IMR-90 (cell line): ENCODE measurements around the gene TSPEAR. TPM values are rescaled to one million over a fixed set of nuclear protein-coding genes. Genes with fewer than 3 reads are reported as not detected.

Experiments used
- ATAC-seq: fragments of 200-7000 bp; cut with Tn5 transposase; 2 replicates; pipeline ENCODE4 v1.9.1; 2020; ENCODE audit warnings: low read depth, mild to moderate bottlenecking, moderate library complexity
- BruUV-seq: library from RNA; stranded (reverse); fragments of 400-500 nt; replicated peaks from 2 replicates; lab custom pipeline; 2021; lab: Mats Ljungman, UMichigan
- CTCF ChIA-PET: fragments of 300-600 bp; formaldehyde crosslinking; extraction: SDS; loops from one replicate; lab custom pipeline; 2021; ENCODE audit warnings: antibody characterized with exemption; lab: Yijun Ruan, JAX
- POLR2A ChIA-PET: fragments of 300-600 bp; sonication (Branson Sonifier 250); formaldehyde crosslinking; loops from one replicate; lab custom pipeline; 2022; ENCODE audit warnings: antibody characterized with exemption; ENCODE audit not compliant: unreplicated experiment; lab: Charles Lee
- DNase-seq: peaks from one replicate; pipeline ENCODE4 v3.0.0; 2013
- H2AFZ ChIP-seq: replicated peaks from 2 replicates; pipeline ENCODE3; 2013; ENCODE audit warnings: low read length, mild to moderate bottlenecking; ENCODE audit not compliant: poor library complexity
- H2AK5ac ChIP-seq: 2 replicates; pipeline ENCODE4 v1.6.1; 2013; ENCODE audit warnings: low read depth, low read length, inconsistent platforms
- H2AK9ac ChIP-seq: replicated peaks from 2 replicates; pipeline ENCODE3; 2013; ENCODE audit warnings: mild to moderate bottlenecking, low read depth, low read length, moderate library complexity; ENCODE audit not compliant: poor library complexity
- H2BK120ac ChIP-seq: 2 replicates; pipeline ENCODE4 v1.6.1; 2013; ENCODE audit warnings: low read depth, low read length, inconsistent platforms
- H2BK15ac ChIP-seq: 3 replicates; pipeline ENCODE4 v1.6.1; 2013; ENCODE audit warnings: low read depth, low read length, inconsistent platforms
- H2BK20ac ChIP-seq: 2 replicates; pipeline ENCODE4 v1.6.1; 2013; ENCODE audit warnings: low read depth, mild to moderate bottlenecking, inconsistent platforms, low read length, moderate library complexity
- H2BK5ac ChIP-seq: 2 replicates; pipeline ENCODE4 v1.6.1; 2013; ENCODE audit warnings: mild to moderate bottlenecking, low read depth, low read length, inconsistent platforms; ENCODE audit not compliant: poor library complexity, severe bottlenecking
- H3K14ac ChIP-seq: replicated peaks from 2 replicates; pipeline ENCODE4 v1.6.1; 2013; ENCODE audit warnings: low read depth, low read length, inconsistent platforms
- H3K18ac ChIP-seq: 2 replicates; pipeline ENCODE4 v1.6.1; 2013; ENCODE audit warnings: low read depth, low read length, control low read depth
- H3K23ac ChIP-seq: 2 replicates; pipeline ENCODE4 v1.6.1; 2013; ENCODE audit warnings: low read depth, low read length, inconsistent platforms
- H3K27ac ChIP-seq: 2 replicates; pipeline ENCODE4 v1.5.1; 2013; ENCODE audit warnings: mild to moderate bottlenecking, control low read depth, low read length; ENCODE audit not compliant: insufficient read depth
- H3K27me3 ChIP-seq: 2 replicates; pipeline ENCODE4 v1.6.1; 2013; ENCODE audit warnings: low read length; ENCODE audit not compliant: control insufficient read depth, insufficient read depth
- H3K36me3 ChIP-seq: 2 replicates; pipeline ENCODE4 v1.6.1; 2013; ENCODE audit warnings: low read length, mixed read lengths; ENCODE audit not compliant: control insufficient read depth, insufficient read depth
- H3K4ac ChIP-seq: 2 replicates; pipeline ENCODE4 v1.6.1; 2013; ENCODE audit warnings: low read depth, low read length, inconsistent platforms
- H3K4me1 ChIP-seq: 2 replicates; pipeline ENCODE4 v1.6.1; 2013; ENCODE audit warnings: low read length, mixed read lengths; ENCODE audit not compliant: control insufficient read depth, insufficient read depth
- H3K4me2 ChIP-seq: 2 replicates; pipeline ENCODE4 v1.6.1; 2013; ENCODE audit warnings: low read depth, mild to moderate bottlenecking, control low read depth, low read length, moderate library complexity
- H3K4me3 ChIP-seq: 2 replicates; pipeline ENCODE4 v1.5.1; 2013; ENCODE audit warnings: low read depth, mild to moderate bottlenecking, control low read depth, low read length, moderate library complexity; ENCODE audit not compliant: insufficient read depth
- H3K56ac ChIP-seq: 2 replicates; pipeline ENCODE4 v1.6.1; 2013; ENCODE audit warnings: low read length, inconsistent platforms; ENCODE audit not compliant: insufficient read depth; ENCODE audit errors: extremely low read depth
- H3K79me1 ChIP-seq, 2 experiments: 2 replicates each; pipeline ENCODE4 v1.6.1; 2013; ENCODE audit warnings: low read length in 2 of 2, inconsistent platforms in 1 of 2, low read depth in 1 of 2
- H3K9ac ChIP-seq: 2 replicates; pipeline ENCODE4 v1.6.1; 2013; ENCODE audit warnings: low read depth, low read length, control low read depth
- H3K9me1 ChIP-seq: 2 replicates; pipeline ENCODE4 v1.6.1; 2013; ENCODE audit warnings: low read length, inconsistent platforms; ENCODE audit not compliant: insufficient read depth
- H3K9me3 ChIP-seq: 2 replicates; pipeline ENCODE4 v1.6.1; 2013; ENCODE audit warnings: low read length; ENCODE audit not compliant: control insufficient read depth, insufficient read depth
- H4K20me1 ChIP-seq: 2 replicates; pipeline ENCODE4 v1.6.1; 2013; ENCODE audit warnings: low read length, inconsistent platforms; ENCODE audit not compliant: insufficient read depth
- H4K5ac ChIP-seq: 2 replicates; pipeline ENCODE4 v1.6.1; 2013; ENCODE audit warnings: mild to moderate bottlenecking, low read depth, low read length, control low read depth
- H4K8ac ChIP-seq, 2 experiments: 2 replicates each; pipeline ENCODE4 v1.6.1; 2013; ENCODE audit warnings: low read depth in 2 of 2, low read length in 2 of 2, control low read depth in 1 of 2, inconsistent platforms in 1 of 2
- H4K91ac ChIP-seq: 2 replicates; pipeline ENCODE4 v1.6.1; 2013; ENCODE audit warnings: low read depth, low read length, inconsistent platforms; ENCODE audit not compliant: insufficient read depth
- BHLHE40 ChIP-seq: fragments of 150-350 bp; IDR thresholded peaks from 2 replicates; pipeline ENCODE4 v1.6.1; 2016; ENCODE audit warnings: mild to moderate bottlenecking, low read depth, low read length
- CEBPB ChIP-seq: IDR thresholded peaks from 2 replicates; pipeline ENCODE4 v1.6.1; 2012; ENCODE audit warnings: low read depth, low read length, improper control_type of control experiment
- CHD1 ChIP-seq: IDR thresholded peaks from 2 replicates; pipeline ENCODE4 v1.6.1; 2012; ENCODE audit warnings: low read depth, low read length, improper control_type of control experiment
- FOS ChIP-seq: fragments of 150-350 bp; IDR thresholded peaks from 2 replicates; pipeline ENCODE4 v1.6.1; 2016; ENCODE audit warnings: low read depth, low read length
- MAFK ChIP-seq: IDR thresholded peaks from 2 replicates; pipeline ENCODE4 v1.6.1; 2012; ENCODE audit warnings: low read depth, low read length, improper control_type of control experiment
- MAZ ChIP-seq: IDR thresholded peaks from 2 replicates; pipeline ENCODE4 v1.6.1; 2012; ENCODE audit warnings: low read depth, mild to moderate bottlenecking, low read length, improper control_type of control experiment, moderate library complexity, borderline replicate concordance
- MXI1 ChIP-seq: IDR thresholded peaks from 2 replicates; pipeline ENCODE4 v1.6.1; 2012; ENCODE audit warnings: low read depth, mild to moderate bottlenecking, low read length, moderate library complexity, borderline replicate concordance
- NFE2L2 ChIP-seq: fragments of 150-350 bp; IDR thresholded peaks from 2 replicates; pipeline ENCODE4 v1.6.1; 2016; ENCODE audit warnings: low read depth, mild to moderate bottlenecking, low read length
- POLR2A ChIP-seq: IDR thresholded peaks from 2 replicates; pipeline ENCODE4 v1.6.1; 2012; ENCODE audit warnings: mild to moderate bottlenecking, low read depth, low read length
- RAD21 ChIP-seq: IDR thresholded peaks from 2 replicates; pipeline ENCODE4 v1.6.1; 2012; ENCODE audit warnings: low read length, improper control_type of control experiment
- RCOR1 ChIP-seq: IDR thresholded peaks from 2 replicates; pipeline ENCODE4 v1.6.1; 2012; ENCODE audit warnings: mild to moderate bottlenecking, low read length, improper control_type of control experiment; ENCODE audit not compliant: insufficient replicate concordance
- RFX5 ChIP-seq: IDR thresholded peaks from 2 replicates; pipeline ENCODE4 v1.8.0; 2012; ENCODE audit warnings: low read depth, mild to moderate bottlenecking, low read length, moderate library complexity
- SMC3 ChIP-seq: fragments of 150-350 bp; IDR thresholded peaks from 2 replicates; pipeline ENCODE4 v1.6.1; 2016; ENCODE audit warnings: low read depth, mild to moderate bottlenecking, antibody characterized with exemption, low read length, moderate library complexity
- WGBS, 2 experiments: methylation state at CpG; one replicate each; pipeline versions ENCODE4 v1.1.5 to v1.1.7; 2013; ENCODE audit warnings: missing lambda C conversion rate in 2 of 2; ENCODE audit not compliant: insufficient read length in 1 of 2; ENCODE audit errors: extremely low coverage in 2 of 2; 5-methylcytosine and 5-hydroxymethylcytosine counted together
- dilution Hi-C: fragments of 300-500 bp; cut with HindIII; formaldehyde crosslinking; loops from one replicate; pipeline ENCODE4 v1.14.3; 2018; ENCODE audit warnings: low sequenced_read_pairs; ENCODE audit not compliant: unreplicated experiment
- in situ Hi-C: fragments of 300-500 bp; cut with MboI; formaldehyde crosslinking; loops from 3 replicates; pipeline ENCODE4 v1.14.3; 2019; ENCODE audit warnings: low sequenced_read_pairs, inconsistent platforms, mixed read lengths
- intact Hi-C: fragments of 100-400 bp; cut with micrococcal nuclease; formaldehyde crosslinking; loops from 2 replicates; pipeline ENCODE4 v1.10.0; 2022
- polyA plus RNA-seq, 3 experiments: library from polyadenylated mRNA; depleted of rRNA; stranded (reverse); fragments of >200 nt; gene quantifications; 2 replicates each; pipeline ENCODE4 v1.2.3, GENCODE V29; 2012; ENCODE audit warnings: low replicate concordance in 1 of 3
- total RNA-seq: library from RNA; depleted of rRNA; stranded (reverse); fragments of >200 nt; gene quantifications from 2 replicates; pipeline ENCODE4 v1.2.3, GENCODE V29; 2012
- TF ChIP-seq, protein P1 (sequence below): conservative IDR thresholded peaks from 2 replicates; pipeline ENCODE4 v1.5.1; 2012; ENCODE audit warnings: mild to moderate bottlenecking, low read depth, low read length, improper control_type of control experiment
- TF ChIP-seq, protein P2 (sequence below): fragments of 150-350 bp; IDR thresholded peaks from 2 replicates; pipeline ENCODE4 v1.6.1; 2017; ENCODE audit warnings: mild to moderate bottlenecking, antibody characterized with exemption, low read length, low read depth
- TF ChIP-seq, protein P3 (sequence below): fragments of 150-350 bp; IDR thresholded peaks from 2 replicates; pipeline ENCODE4 v1.6.1; 2016; ENCODE audit warnings: low read depth, mild to moderate bottlenecking, low read length, moderate library complexity, borderline replicate concordance

TSPEAR gene
- total and polyA plus RNA-seq, 2 of the 4 experiments (the other 2 are of a cell fraction): not detected

DNA sequence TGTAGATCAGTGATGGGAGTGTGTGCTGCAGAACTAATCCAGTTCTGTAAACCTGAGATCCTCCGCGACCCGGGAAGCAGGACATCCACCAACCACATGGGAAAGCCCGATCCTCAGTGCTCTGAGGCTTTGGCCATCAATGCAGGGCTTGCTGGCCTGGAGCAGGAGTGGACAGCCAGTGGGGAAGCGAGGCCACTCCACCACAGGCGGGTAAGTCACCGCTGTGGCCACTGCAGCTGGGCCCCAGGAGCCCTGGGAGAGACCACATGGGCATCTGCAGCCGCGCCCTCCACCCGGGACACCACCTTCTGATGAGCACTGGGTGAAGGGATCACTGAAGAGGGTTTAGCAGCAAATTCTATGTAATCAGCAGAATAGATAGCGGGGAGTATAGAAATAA lies 30.2 kb downstream of the TSPEAR start:
- Histone ChIP-seq H2BK120ac (no peak overlapping the region), H4K5ac (no peak overlapping the region), H4K8ac (no peak overlapping the region), H3K23ac (no peak overlapping the region), H2AFZ (no peak overlapping the region), H3K36me3 (no peaks in the 10 kb centered on the region), H3K14ac (no peak overlapping the region), H3K4me2 (no peak overlapping the region), H3K4me3 (no peak overlapping the region), H3K18ac (no peak overlapping the region), H3K27me3 (peaks cover 33% of the 10 kb centered on the region), H3K56ac (no peak overlapping the region), H3K27ac (no peak overlapping the region), H2BK15ac (no peak overlapping the region), H3K4ac (no peak overlapping the region), H3K4me1 (no peaks in the 10 kb centered on the region), H3K9ac (no peak overlapping the region), H4K20me1 (no peaks in the 10 kb centered on the region), H3K79me1 (no peaks in the 10 kb centered on the region), H2AK9ac (no peak overlapping the region), H2BK5ac (no peak overlapping the region), H2AK5ac (no peak overlapping the region), H4K91ac (no peak overlapping the region), H3K9me3 (no peaks in the 10 kb centered on the region), H3K9me1 (no peaks in the 10 kb centered on the region), H2BK20ac (no peak overlapping the region)
- BruUV-seq: no TSS peak
- ATAC-seq: no peak
- in situ Hi-C loops: no loop called here
- DNase-seq: no peak
- CTCF ChIA-PET: no interaction called here
- WGBS, 2 experiments: no CpG with 5 or more reads among the region's 11 CpGs
- intact Hi-C loops: no loop called here
- POLR2A ChIA-PET: no interaction called here
- dilution Hi-C loops: no loop called here
- TF ChIP-seq, protein P1, sequence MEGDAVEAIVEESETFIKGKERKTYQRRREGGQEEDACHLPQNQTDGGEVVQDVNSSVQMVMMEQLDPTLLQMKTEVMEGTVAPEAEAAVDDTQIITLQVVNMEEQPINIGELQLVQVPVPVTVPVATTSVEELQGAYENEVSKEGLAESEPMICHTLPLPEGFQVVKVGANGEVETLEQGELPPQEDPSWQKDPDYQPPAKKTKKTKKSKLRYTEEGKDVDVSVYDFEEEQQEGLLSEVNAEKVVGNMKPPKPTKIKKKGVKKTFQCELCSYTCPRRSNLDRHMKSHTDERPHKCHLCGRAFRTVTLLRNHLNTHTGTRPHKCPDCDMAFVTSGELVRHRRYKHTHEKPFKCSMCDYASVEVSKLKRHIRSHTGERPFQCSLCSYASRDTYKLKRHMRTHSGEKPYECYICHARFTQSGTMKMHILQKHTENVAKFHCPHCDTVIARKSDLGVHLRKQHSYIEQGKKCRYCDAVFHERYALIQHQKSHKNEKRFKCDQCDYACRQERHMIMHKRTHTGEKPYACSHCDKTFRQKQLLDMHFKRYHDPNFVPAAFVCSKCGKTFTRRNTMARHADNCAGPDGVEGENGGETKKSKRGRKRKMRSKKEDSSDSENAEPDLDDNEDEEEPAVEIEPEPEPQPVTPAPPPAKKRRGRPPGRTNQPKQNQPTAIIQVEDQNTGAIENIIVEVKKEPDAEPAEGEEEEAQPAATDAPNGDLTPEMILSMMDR: no peak
- TF ChIP-seq, protein P2, sequence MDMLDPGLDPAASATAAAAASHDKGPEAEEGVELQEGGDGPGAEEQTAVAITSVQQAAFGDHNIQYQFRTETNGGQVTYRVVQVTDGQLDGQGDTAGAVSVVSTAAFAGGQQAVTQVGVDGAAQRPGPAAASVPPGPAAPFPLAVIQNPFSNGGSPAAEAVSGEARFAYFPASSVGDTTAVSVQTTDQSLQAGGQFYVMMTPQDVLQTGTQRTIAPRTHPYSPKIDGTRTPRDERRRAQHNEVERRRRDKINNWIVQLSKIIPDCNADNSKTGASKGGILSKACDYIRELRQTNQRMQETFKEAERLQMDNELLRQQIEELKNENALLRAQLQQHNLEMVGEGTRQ: no peak
- TF ChIP-seq MAFK: no peak
- TF ChIP-seq CHD1: no peak
- no peak for TF ChIP-seq FOS
- no peak for TF ChIP-seq NFE2L2
- TF ChIP-seq MAZ: no peak
- no peak for TF ChIP-seq BHLHE40
- TF ChIP-seq RAD21: no peak
- TF ChIP-seq RCOR1: no peak
- TF ChIP-seq, protein P3, sequence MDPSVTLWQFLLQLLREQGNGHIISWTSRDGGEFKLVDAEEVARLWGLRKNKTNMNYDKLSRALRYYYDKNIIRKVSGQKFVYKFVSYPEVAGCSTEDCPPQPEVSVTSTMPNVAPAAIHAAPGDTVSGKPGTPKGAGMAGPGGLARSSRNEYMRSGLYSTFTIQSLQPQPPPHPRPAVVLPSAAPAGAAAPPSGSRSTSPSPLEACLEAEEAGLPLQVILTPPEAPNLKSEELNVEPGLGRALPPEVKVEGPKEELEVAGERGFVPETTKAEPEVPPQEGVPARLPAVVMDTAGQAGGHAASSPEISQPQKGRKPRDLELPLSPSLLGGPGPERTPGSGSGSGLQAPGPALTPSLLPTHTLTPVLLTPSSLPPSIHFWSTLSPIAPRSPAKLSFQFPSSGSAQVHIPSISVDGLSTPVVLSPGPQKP: no peak
- no peak for TF ChIP-seq RFX5
- TF ChIP-seq SMC3: no peak
- TF ChIP-seq CEBPB: no peak
- TF ChIP-seq MXI1: no peak
- no peak for TF ChIP-seq POLR2A
